Measurements from ENCODE around the gene CMC2. TPM values are rescaled to one million over a fixed set of nuclear protein-coding genes. Genes with fewer than 3 reads are reported as not detected.

CMC2 gene
- total and polyA plus RNA-seq, 2 of the 13 experiments (the other 11 are each of a cell fraction or from before 2014, with no cell fraction given): 116 to 129 TPM

- Histone ChIP-seq H3K27ac (ENCODE audit: extremely low read length, insufficient read depth, low read length) (no peak overlapping the region), H2AFZ (ENCODE audit: low read length) (no peak overlapping the region), H3K4me3 (replicated peaks in 1 of 3; ENCODE audit: insufficient read depth in 1 of 3, low read depth in 2 of 3, low read length in 3 of 3) (no peak overlapping the region), H3K9me3 (ENCODE audit: low read length) (no peaks in the 10 kb centered on the region), H3K4me2 (ENCODE audit: low read depth, low read length) (no peak overlapping the region), H4K20me1 (ENCODE audit: insufficient read depth, low read length) (no peaks in the 10 kb centered on the region), H3K9ac (ENCODE audit: insufficient read depth, low read depth, low read length) (no peak overlapping the region), H3K79me2 (ENCODE audit: insufficient read depth, low read length) (no peaks in the 10 kb centered on the region), H3K36me3 (replicated peaks in 1 of 2; ENCODE audit: control insufficient read depth in 1 of 2, insufficient read depth in 2 of 2, low read length in 2 of 2) (peaks cover under 1 to 1% of the 10 kb centered on the region in 2 experiments; a peak in 1 of 5 replicates), H3K27me3 (ENCODE audit: control insufficient read depth in 1 of 2, insufficient read depth in 2 of 2, low read length in 2 of 2) (no peaks in the 10 kb centered on the region), H3K4me1 (ENCODE audit: insufficient read depth, low read length) (peaks cover 12% of the 10 kb centered on the region; the same call in 1 of the 2 replicates)
- intact Hi-C loops (cut with micrococcal nuclease; ENCODE audit: unreplicated experiment) (no loop called here), in situ Hi-C loops (cut with HindIII; ENCODE audit: extremely low pct_ligation_motif_present, low pct_unique_long_range_greater_than_20kb) (no loop called here)
- 92% methylated on average over 4 of the region's 4 CpGs for WGBS (ENCODE audit: low lambda C conversion rate)
- DNase-seq (ENCODE audit: low spot score) (no peak), FAIRE-seq (no peak), ATAC-seq (no peak)
- CTCF ChIA-PET (ENCODE audit: low intra/inter-chr PET ratio, low total read pairs): no interaction called here
- POLR2A ChIA-PET: no interaction called here
- BruUV-seq (replicated peaks): no TSS peak
- no peak for TF ChIP-seq ZNF205 (CRISPR knock-in tag; IDR thresholded peaks at IDR 0.05)
- no peak for TF ChIP-seq CHCHD3 (CRISPR knock-in tag; IDR thresholded peaks at IDR 0.05)
- no peak for TF ChIP-seq ZNF280D (CRISPR knock-in tag; IDR thresholded peaks at IDR 0.05)
- no peak for TF ChIP-seq MEIS1 (CRISPR knock-in tag; IDR thresholded peaks at IDR 0.05; ENCODE audit: borderline replicate concordance)
Measured at GRCh38 chr16:80966617-80967016, 40.1 kb downstream of the CMC2 start.

- 56% methylated on average over 2 of the region's 2 CpGs for WGBS (ENCODE audit: low lambda C conversion rate)
- Histone ChIP-seq H3K27ac (ENCODE audit: extremely low read length, insufficient read depth, low read length) (no peak overlapping the region), H3K4me3 (replicated peaks in 1 of 3; ENCODE audit: insufficient read depth in 1 of 3, low read depth in 2 of 3, low read length in 3 of 3) (no peak overlapping the region), H3K4me2 (ENCODE audit: low read depth, low read length) (no peak overlapping the region), H3K9me3 (ENCODE audit: low read length) (0 out of 2 replicates have a peak, but pooled peaks cover 4% of the 10 kb centered on the region), H3K36me3 (replicated peaks in 1 of 2; ENCODE audit: control insufficient read depth in 1 of 2, insufficient read depth in 2 of 2, low read length in 2 of 2) (no peaks in the 10 kb centered on the region), H2AFZ (ENCODE audit: low read length) (no peak overlapping the region), H3K27me3 (ENCODE audit: control insufficient read depth in 1 of 2, insufficient read depth in 2 of 2, low read length in 2 of 2) (no peaks in the 10 kb centered on the region), H3K9ac (ENCODE audit: insufficient read depth, low read depth, low read length) (no peak overlapping the region), H3K4me1 (ENCODE audit: insufficient read depth, low read length) (peaks cover 9% of the 10 kb centered on the region; the same call in 1 of the 2 replicates), H3K79me2 (ENCODE audit: insufficient read depth, low read length) (no peaks in the 10 kb centered on the region), H4K20me1 (ENCODE audit: insufficient read depth, low read length) (no peaks in the 10 kb centered on the region)
- intact Hi-C loops (cut with micrococcal nuclease; ENCODE audit: unreplicated experiment) (no loop called here), in situ Hi-C loops (cut with HindIII; ENCODE audit: extremely low pct_ligation_motif_present, low pct_unique_long_range_greater_than_20kb) (no loop called here)
- no peak for FAIRE-seq
- POLR2A ChIA-PET: no interaction called here
- ATAC-seq: no peak
- CTCF ChIA-PET (ENCODE audit: low intra/inter-chr PET ratio, low total read pairs): no interaction called here
- BruUV-seq (replicated peaks): no TSS peak
- DNase-seq (ENCODE audit: low spot score): no peak
- no peak for TF ChIP-seq ZNF567 (CRISPR knock-in tag; IDR thresholded peaks at IDR 0.05; ENCODE audit: borderline replicate concordance)
- no peak for TF ChIP-seq ZNF276 (CRISPR knock-in tag; IDR thresholded peaks at IDR 0.05; ENCODE audit: low read depth)
- TF ChIP-seq SNRNP70 (IDR thresholded peaks at IDR 0.05; ENCODE audit: low read depth, low read length): no peak
- TF ChIP-seq MYC (CRISPR knock-in tag; IDR thresholded peaks at IDR 0.05; ENCODE audit: borderline replicate concordance): no peak
- TF ChIP-seq HNRNPH1 (optimal IDR thresholded peaks at IDR 0.05; ENCODE audit: low read depth, low read length): no peak
- TF ChIP-seq MXD4 (CRISPR knock-in tag; IDR thresholded peaks at IDR 0.05): no peak
- no peak for TF ChIP-seq NFIB (CRISPR knock-in tag; IDR thresholded peaks at IDR 0.05; ENCODE audit: borderline replicate concordance)
- no peak for TF ChIP-seq MATR3 (CRISPR knock-in tag; IDR thresholded peaks at IDR 0.05)
- TF ChIP-seq HHEX (CRISPR knock-in tag; IDR thresholded peaks at IDR 0.05): no peak
- no peak for TF ChIP-seq MEF2D (CRISPR knock-in tag; IDR thresholded peaks at IDR 0.05)
Measured at GRCh38 chr16:80964351-80964750, 42.3 kb downstream of the CMC2 start.
